Activated T-cell treated with anti-CD3 and anti-CD28 coated beads for 4 hours (primary cell): ENCODE measurements around the gene NOTCH1.
"Not testable (repeated sequence)": the region's sequence is repeated elsewhere in the genome, so short reads cannot be mapped to it uniquely, and the experiment has no call there.

Source experiments
- DNase-seq: peaks from one replicate; pipeline ENCODE4 v3.0.0-alpha.2; 2020

The NOTCH1 gene

GRCh38 chr9:136578915-136579649 lies 33.2 kb upstream of the NOTCH1 start:
- DNase-seq = no peak

GRCh38 chr9:136578626-136578914 lies 32.7 kb upstream of the NOTCH1 start:
- DNase-seq = no peak

- DNase-seq = no peak
Observed at GRCh38 chr9:136577941-136578625, 32.2 kb upstream of the NOTCH1 start.

GRCh38 chr9:136576269-136576626 lies 30.4 kb upstream of the NOTCH1 start:
- no peak for DNase-seq

GRCh38 chr9:136575626-136576268 lies 29.9 kb upstream of the NOTCH1 start:
- DNase-seq = no peak

- not testable (repeated sequence) for DNase-seq
Observed at GRCh38 chr9:136574606-136575005, 28.8 kb upstream of the NOTCH1 start.

GRCh38 chr9:136572828-136573625 lies 27.2 kb upstream of the NOTCH1 start:
- no peak for DNase-seq

GRCh38 chr9:136572003-136572827 lies 26.4 kb upstream of the NOTCH1 start:
- no peak for DNase-seq

- no peak for DNase-seq
Observed at GRCh38 chr9:136571531-136571930, 25.7 kb upstream of the NOTCH1 start.

- no peak for DNase-seq
Observed at GRCh38 chr9:136570916-136571315, 25.1 kb upstream of the NOTCH1 start.

GRCh38 chr9:136570191-136570845 lies 24.5 kb upstream of the NOTCH1 start:
- no peak for DNase-seq

- no peak for DNase-seq
Observed at GRCh38 chr9:136569526-136570148, 23.8 kb upstream of the NOTCH1 start.

- no peak for DNase-seq
Observed at GRCh38 chr9:136568288-136569081, 22.6 kb upstream of the NOTCH1 start.

- DNase-seq = no peak
Observed at GRCh38 chr9:136567651-136568287, 21.9 kb upstream of the NOTCH1 start.

- no peak for DNase-seq
Observed at GRCh38 chr9:136566901-136567300, 21.1 kb upstream of the NOTCH1 start.

GRCh38 chr9:136566553-136566895 lies 20.7 kb upstream of the NOTCH1 start:
- no peak for DNase-seq

- DNase-seq = no peak
Observed at GRCh38 chr9:136565715-136566552, 20.1 kb upstream of the NOTCH1 start.

GRCh38 chr9:136565086-136565714 lies 19.4 kb upstream of the NOTCH1 start:
- DNase-seq = no peak
